Right renal pelvis (tissue), 4 donors: Measurements from ENCODE around the gene FCRL2. TPM values are rescaled to one million over a fixed set of nuclear protein-coding genes. Genes with fewer than 3 reads are reported as not detected.
"Not testable (repeated sequence)": the region's sequence is repeated elsewhere in the genome, so short reads cannot be mapped to it uniquely, and the experiment has no call there.

Source experiments
- DNase-seq, 4 donors: peaks; one replicate each; pipeline ENCODE4 v3.0.0-alpha.2; 2013; ENCODE audit warnings: low read depth in 4 of 4, low spot score in 3 of 4, missing footprints in 1 of 4
- polyA plus RNA-seq, 4 donors: library from polyadenylated mRNA; unstranded; fragments of 120-200 nt; gene quantifications; one replicate each; pipeline ENCODE4 v1.2.1, GENCODE V29; 2013; ENCODE audit not compliant: insufficient read length in 4 of 4

FCRL2 gene
- polyA plus RNA-seq, 4 donors, result 0.04 TPM; not detected in 3

DNA sequence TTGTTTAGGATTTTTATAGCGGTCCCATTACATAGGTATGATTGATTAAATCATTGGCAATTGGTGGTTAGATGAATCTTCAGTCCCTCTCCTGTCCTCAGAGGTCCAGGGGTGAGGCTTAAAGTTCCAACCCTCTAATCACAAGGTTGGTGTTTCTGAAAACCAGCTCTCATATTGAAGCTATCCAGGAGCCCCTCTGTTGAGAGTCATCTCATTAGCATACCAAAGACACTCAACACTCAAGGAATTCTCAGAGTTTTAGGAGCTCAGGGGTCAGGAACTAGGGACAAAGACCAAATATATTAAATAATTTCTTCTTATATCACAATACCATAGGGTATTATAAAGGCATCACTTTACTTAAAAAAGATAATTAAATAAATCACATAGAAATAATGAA, 23.3 kb downstream of the FCRL2 start:
- DNase-seq, result no peak

DNA sequence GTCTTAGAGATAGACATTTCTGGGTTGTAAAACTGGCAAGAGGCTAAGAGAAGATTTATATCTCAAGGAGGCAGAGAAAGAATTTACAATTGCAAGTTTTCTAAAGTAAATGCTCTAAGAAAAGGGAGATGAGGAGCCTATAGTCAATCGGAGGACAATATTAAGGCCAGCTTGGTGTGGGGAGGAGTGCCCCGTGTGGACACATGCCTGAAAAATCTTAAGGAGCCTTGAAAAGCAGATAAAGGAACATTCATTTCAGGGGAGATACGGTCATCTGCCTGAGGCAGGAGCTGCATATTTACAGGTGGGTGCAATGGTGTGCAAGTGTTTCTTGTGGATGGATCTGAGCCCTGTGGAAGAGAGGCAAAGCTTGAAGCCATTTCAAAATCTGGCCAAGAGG, 25.6 kb downstream of the FCRL2 start:
- no peak for DNase-seq

DNA sequence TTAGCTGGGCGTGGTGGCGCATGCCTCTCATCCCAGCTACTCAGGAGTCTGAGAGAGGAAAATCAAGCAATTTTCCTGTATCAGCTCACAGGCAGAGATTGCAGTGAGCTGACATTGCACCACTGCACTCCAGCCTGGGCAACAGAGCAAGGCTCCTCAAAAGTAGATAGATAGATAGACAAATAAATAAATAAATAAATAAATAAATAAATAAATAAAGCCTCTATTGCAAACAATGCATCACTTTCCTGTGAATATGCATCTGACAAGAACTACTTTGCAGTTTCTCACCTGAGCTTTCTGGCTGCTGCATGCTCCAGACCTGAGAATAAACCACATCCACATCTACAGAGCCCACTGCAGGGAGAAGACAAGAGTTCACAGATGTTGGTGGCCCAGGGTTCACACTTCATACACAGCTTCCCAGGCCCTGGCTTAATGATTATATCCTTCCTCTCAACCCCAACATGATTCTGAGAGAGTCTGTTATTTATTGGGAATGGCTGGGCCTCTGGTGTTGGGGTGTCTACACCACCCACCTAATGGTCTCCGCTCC, 28.6 kb downstream of the FCRL2 start:
- no peak for DNase-seq

DNA sequence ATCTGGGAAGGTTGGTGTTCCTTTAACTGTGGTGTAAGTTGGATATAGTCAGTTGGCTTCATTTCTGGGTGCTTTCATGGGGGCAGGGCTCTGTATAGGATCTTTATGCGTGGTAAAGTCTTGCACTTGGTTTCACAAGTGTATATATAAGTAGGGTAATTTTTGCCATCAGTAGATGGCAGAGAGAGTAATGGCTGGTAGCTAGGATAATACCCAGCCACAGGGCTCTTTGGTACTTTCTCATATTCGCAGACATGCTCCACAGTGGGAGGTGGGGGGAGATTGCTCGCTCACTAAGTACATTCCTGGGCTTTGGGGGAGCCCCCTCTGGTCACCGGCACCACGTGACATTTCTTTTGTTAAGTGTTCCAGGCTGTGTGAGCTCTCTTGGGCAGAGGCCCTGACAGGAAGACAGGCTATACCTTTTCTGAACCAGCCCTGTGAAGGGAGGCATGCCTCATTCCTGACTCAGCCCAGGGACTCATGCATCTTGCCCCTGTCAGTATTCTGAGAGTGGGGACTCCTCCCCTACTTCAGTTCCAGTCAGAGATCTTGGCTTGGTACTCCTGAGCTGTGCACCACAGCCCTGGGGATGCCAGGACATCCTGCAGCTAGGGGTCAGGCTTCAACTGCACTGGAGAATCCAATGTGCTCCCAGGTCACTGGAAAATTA, 37.6 kb downstream of the FCRL2 start:
- DNase-seq, result no peak

DNA sequence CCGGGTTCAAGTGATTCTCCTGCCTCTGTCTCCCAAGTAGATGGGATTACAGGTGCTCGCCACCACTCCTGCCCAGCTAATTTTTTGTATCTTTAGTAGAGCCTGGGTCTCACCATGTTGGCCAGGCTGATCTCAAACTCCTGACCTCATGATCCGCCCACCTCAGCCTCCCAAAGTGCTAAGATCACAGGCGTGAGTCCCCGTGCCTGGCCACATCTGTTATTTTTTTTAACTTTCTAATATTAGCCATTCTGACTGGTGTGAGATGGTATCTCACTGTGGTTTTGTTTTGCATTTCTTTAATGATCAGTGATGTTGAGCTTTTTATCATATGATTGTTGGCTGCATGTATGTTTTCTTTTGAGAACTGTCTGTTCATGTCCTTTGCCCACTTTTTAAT, 40.9 kb downstream of the FCRL2 start:
- not testable (repeated sequence) for DNase-seq

DNA sequence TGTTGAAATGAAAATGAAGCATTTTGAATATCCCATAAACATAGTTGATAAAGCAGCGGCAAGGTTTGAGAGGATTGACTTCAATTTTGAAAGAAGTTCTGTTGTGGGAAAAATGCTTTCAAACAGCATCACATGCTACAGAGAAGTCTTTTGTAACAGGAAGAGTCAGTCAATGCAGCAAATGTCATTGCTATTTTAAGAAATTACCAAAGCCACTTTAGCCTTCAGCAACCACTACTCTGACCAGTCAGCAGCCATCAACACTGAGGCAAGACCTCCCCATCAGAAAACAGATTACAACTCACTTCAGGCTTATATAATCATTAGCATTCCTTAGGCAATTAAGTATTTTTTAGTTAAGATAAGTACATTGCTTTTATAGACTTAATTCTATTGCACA, 42.6 kb downstream of the FCRL2 start:
- no peak for DNase-seq

DNA sequence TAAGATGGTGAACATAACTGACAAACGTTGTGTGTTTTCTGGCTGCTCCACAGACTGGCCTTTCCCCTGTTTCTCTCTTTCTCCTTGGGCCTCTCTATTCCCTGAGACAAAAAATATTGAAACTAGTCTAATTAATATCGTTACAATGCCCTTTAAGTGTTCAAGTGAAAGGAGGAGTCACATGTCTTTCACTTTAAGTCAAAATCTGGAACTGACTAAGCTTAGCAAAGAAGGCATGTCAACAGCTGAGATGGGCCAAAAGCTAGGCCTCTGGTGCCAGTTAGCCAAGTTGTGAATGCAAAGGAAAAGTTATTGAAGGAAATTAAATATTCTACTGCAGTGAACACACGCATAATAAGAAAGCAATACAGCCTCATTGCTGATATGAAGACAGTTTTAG, 44.2 kb downstream of the FCRL2 start:
- DNase-seq, result no peak

DNA sequence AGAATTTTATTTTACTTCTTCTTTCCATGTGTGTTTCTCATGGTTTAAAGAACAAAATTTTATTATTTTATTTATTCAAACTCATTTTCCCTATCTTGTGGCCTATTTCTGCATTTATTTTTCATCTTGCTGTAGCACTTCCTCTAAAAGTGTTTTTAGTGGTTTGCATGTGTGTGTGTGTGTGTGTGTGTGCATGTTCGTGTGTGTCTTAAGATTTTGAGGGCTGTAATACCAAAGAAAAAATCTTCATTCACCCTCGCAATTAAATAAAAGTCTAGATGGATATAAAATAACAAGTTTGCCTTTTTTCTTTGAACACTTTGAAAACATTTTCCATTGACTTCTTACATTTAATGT, 51.7 kb downstream of the FCRL2 start:
- DNase-seq, result no peak

DNA sequence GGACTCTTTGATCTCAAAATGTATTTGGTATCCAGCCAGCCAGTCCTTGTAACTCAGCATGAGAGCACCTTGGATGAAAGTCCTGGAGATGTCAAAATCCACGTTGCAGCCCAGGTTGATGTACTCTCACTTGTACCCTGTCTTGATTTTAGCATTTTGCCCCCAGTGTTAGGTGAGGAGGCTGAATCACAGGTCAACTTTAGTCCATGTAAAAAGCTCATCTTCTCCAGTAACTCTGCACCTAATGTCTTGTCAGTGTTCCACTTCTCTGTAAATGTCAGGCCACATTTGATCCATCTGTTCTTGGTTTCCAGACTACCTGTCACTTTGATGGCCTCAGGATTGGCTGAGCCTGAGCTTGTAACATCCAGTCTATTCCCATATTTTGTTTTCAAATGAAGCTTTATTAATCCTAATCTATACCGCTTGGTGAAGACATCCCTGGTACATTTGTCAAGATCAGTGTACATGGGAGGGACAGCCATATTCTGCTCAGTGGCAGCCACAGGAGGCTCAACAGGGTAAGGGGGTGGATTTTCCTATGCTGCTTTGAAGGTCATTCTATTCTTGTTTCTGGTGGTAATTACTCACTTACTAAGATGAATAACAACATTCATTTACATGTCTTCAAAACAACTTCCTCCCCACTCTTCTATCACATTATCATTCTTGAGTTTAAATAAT, 52.3 kb downstream of the FCRL2 start:
- no peak for DNase-seq

DNA sequence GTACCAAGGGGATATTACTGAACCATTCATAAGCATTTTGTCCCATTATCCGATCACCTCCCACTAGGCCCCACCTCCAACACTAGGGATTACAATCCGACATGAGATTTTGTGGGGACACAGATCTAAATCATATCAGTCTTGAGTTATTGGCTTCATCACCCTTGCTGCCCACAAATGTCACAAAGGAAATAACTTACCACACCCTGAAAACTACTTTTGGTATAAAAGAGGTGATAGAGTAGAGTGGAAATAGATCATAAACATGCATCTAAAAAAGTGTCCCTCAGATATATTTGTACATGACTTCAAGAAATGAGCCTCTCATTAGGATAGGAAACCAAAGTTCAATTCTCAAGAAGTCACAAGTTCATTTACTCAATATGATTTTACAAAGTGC, 53.8 kb downstream of the FCRL2 start:
- DNase-seq, result no peak

DNA sequence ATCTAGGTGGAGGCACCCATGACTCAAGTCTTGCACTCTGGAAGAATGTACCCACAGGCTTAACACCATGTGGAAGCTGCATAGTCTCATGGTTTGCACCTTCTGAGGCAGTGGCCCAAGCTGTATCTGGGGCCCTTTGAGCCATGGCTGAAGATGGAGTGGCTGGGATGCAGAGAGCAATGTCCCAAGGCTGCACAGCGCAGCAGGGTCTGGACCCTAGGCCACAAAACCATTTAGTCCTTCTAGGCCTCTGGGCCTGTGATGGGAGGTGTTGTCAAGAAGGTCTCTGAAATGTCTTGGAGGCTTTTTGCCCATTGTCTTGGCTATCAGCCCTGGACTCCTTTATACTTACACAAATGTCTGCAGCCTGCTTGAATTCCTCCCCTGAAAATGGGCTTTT, 54.9 kb downstream of the FCRL2 start:
- no peak for DNase-seq

DNA sequence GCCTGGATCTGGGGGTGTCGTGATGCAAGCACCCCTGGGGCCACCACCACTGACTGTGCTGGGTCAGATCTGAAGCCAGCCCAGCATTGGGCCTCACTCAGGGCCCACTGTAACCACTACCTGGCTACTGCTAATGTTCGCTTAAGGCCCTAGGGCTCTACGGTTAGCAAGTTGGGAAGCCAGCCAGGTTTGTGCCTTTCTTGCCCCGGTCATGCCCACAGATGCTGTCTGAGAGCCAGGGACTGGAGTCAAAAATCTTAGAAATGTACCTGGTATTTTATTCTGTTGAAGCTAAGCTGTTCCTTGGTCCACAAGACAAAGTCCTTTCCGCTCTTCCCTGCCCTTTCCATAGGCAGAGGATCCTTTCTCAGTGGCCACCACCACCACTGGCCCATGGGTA, 61.2 kb downstream of the FCRL2 start:
- DNase-seq, result no peak

DNA sequence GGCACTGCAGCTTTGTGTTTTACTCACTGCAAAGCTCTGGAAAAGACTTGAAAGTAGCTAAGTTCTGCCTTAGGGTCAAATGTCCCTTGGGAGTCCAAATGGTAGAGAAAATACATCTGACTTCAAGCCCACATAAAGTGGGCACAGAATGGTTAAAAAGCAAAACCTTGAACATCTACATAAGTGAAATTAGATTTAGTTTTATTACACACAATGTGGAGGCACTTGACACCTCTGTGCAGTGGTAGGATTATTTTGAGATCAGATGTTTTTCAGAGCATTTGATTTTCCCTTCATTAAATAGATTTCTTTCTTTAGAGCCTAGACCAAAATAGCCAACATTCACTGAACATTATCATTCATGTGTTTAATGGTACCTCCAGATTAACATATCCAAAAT, 65.1 kb downstream of the FCRL2 start:
- DNase-seq, result no peak

DNA sequence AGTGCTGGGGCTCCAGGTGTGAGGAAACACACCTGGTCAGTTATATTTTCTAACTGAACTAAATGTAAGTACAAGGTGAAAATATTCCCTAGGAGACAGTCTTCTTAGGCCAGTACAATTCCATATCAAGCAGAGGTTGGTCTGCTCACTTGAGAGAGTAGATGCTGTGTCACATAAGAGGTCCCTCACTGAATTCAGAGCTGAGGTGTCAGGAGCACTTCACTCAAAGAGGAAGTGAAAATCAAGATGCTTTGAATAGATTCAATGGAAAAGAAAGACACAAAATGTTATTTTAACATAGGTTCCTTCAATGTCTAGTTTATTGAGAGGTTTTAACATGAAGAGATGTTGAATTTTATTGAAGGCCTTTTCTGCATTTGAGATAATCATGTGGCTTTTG, 72.1 kb downstream of the FCRL2 start:
- no peak for DNase-seq

DNA sequence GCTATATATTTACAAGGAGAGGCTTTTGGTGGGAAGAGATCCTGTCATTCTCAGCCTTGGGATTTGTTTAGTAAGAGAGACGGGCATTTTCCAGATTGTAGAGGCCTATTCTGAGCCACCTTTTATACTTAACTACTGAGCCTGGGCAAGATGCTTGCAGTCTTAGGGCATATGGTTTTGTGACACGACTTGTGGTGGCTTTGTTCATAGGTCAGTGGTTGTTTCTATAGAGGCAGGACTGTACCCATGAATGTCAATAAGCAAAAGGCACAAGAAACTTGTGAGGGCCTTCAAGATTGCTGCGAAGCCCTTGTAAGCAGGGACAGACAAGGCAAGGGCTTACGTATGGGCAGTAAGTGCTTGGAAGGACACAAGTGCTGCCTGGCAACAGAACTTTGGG, 73.0 kb downstream of the FCRL2 start:
- DNase-seq, result no peak

DNA sequence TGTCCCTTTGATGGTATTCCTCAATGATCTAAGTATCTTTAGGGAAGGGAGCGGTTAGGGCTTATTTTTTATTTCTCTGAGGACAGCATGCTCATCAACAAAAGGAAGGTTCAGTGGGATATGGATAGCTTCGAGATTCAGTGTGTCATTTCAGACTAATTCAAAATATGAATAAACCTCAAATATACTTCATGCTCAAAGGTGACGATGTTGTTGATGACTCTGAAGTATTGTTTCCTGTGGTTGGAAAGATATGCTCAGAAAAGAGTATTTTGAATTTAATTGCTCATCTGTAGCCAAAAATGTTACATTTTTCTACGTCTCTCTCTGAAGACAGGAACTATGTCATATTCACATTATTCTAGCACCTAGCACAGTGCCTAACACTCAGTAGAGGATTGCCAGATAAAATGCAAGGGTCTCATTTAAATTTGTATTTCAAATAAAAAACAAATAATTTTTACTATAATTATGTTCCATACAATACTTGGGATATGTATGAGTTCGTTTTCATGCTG, 74.6 kb downstream of the FCRL2 start:
- no peak for DNase-seq

DNA sequence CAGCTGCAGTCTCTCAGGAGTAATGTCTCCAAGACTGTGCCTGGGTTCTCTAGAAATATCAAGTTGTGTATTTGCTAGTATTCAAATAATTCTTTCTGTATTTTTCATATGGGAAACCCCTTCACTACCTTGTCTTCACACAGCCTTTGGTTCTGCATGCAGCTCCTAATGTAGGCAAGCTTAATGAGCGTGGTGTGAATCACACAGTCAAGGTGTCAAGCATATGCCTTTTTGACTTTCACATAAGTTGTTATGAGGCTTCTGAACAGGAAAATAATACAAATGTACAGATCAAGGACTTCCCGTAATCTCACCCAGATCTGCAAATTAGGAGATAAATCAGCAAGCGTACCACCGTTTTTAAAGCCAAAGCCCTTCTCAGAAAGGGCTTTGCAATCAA, 76.2 kb downstream of the FCRL2 start, which contains the start of gene FCRL3:
Gene FCRL3 (minus strand): TSS at position 38 of the 400 bp plus-strand sequence. CDS start 280 bp downstream, outside the sequence.
- DNase-seq, result no peak

DNA sequence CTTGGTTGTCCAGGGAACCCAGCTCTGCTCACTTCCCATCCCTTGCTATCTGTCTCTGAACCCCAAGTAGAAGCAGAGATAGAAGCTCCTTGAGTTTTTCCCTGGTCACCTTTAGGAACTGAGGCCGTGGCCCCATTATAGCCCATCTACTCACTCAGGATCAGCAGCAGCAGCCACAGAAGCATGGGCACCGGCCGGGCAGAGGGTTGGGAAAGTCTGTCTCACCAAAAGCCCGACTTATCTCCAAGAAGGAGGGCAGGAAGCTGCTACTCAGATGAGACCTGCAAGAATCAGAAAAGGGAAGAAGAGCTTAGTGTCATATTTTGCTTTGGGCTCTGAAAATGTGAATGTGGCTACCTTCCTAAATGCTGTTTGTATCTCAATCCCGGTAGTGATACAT, 76.6 kb downstream of the FCRL2 start:
- DNase-seq, result no peak

DNA sequence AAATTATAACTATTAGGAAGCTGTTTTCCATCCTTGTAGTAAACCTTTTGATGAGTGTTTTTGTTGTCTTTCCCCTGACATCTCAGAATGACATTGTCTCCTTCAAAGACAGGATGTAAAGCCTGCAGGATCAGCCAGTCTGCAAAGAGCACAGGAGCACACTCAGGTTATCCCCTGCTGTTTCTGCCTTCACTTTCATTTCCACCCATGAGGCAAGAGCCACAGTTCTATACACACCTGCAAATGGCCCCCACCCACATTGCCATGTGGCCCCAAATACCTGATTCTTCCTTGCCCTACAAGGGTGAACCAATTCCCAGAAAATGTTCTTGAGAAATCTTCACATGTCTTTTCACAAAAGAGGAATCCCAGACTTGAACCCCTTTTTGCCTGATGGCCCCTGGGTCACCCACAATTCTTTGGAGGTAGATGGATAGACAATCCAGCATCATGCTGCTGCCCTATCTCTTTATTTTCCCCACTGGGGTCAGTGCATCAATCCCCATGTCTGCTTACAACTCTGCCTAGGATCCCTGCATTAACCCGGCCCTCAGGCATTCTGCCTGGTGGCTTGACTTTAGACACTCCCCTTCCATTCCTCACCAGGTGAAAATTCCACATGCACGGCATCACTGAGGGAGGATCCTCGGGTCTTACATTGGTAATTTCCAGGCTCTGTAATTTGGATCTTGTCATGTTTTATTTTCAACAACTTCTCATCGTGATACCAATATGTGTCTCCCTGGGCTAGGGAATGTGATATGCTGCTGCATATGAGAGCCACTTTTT, 79.0 kb downstream of the FCRL2 start:
- no peak for DNase-seq

DNA sequence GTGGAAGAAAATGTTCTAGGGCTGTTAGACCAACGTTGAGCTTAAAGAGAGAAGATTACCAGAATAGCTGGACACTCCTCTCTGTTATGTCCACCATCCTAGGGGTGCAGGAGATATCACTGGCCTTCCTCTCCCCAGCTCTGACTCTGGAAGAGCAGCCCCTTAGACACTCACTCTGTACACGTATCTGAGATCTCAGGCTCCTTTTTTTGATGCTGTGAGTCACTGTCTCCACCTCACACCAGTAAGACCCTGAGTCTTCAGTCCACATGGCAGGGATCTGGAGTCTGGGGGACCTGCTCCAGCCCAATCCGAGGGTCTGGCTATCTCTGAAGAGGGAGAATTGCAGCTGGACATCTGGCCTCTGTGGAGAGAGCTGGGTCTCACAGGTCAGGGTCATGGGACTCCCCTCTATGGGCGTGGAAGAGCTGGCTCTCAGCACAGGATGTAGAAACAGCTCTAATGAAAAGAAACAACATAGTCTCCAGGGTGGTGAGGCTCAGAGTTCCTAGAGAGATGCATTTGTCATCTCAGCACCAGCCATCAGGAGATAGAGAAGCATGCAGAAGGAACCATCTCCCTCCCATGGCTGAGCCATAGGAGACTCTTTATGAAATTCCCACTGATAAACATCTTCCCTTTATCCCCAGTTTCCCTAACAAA, 79.8 kb downstream of the FCRL2 start:
- DNase-seq, result no peak
